Measurements from ENCODE around the gene UFSP1. TPM values are rescaled to one million over a fixed set of nuclear protein-coding genes. Genes with fewer than 3 reads are reported as not detected.

Gene UFSP1
- total and polyA plus RNA-seq, 11 donors: 1.0 to 3.4 (median 1.8) TPM

DNA sequence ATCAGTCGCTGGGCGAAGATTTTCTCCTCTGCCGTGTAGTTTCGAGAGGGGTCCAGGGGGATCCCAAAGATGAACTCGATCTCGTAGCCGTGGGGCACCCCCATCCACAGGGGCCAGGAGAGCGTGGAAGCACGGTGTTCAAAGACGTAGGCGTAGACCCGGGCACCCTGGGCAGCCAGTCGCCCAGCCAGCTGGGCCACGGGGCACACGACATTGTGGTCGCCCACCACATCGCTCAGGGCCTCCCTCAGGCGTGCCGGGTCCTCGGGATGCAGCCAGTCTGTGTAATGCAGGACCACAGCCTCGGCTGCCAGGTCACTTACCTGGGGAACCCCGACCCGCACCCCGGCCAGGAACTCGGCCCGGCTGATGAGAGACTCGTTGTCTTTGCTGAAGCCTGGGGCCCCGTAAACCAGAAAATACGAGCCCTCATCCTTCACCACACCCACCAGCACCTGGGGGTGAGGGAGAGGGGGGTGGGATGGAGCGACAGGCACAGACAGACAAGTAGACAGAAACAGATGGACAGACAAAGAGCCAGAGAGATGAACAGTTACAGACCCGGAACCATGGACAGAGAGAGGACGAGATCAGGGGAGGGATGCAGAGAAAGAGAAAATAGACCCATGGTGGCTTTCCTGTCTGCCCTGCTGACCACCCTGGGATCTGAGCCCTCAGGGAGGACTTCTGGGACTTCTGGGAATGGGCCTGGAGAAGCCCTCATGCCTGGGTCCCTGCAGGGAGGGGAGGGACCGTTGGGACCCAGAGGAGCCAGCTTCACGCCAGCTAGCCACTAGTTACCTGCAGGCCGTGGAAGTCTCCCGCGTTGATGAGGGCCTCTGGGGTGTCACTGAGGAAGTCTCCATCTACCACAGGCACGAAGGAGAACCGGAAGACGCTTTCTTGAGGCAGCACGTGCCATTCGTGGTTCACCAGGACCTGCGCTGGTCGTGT, 3.1 kb upstream of the UFSP1 start:
- TF ChIP-seq, protein P1, sequence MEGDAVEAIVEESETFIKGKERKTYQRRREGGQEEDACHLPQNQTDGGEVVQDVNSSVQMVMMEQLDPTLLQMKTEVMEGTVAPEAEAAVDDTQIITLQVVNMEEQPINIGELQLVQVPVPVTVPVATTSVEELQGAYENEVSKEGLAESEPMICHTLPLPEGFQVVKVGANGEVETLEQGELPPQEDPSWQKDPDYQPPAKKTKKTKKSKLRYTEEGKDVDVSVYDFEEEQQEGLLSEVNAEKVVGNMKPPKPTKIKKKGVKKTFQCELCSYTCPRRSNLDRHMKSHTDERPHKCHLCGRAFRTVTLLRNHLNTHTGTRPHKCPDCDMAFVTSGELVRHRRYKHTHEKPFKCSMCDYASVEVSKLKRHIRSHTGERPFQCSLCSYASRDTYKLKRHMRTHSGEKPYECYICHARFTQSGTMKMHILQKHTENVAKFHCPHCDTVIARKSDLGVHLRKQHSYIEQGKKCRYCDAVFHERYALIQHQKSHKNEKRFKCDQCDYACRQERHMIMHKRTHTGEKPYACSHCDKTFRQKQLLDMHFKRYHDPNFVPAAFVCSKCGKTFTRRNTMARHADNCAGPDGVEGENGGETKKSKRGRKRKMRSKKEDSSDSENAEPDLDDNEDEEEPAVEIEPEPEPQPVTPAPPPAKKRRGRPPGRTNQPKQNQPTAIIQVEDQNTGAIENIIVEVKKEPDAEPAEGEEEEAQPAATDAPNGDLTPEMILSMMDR (IDR thresholded peaks at IDR 0.05): no peak
- Histone ChIP-seq H3K36me3 (peaks cover 0 to 12% (median 10%) of the 10 kb centered on the region in 9 donors), H3K27ac (no peak overlapping the region), H3K9me3 (no peaks in the 10 kb centered on the region), H3K27me3 (peaks cover 17 to 59% (median 31%) of the 10 kb centered on the region in 9 donors), H3K4me1 (peaks cover 8 to 62% (median 41%) of the 10 kb centered on the region in 12 donors), H3K4me3 (no peak overlapping the region)
- peak in 1 of 5 donors; percentile 39 for DNase-seq
- no peak for ATAC-seq
- 90 to 92% (median 90%) methylated on average over 33 to 44 of the region's 44 CpGs for WGBS, 4 donors
- intact Hi-C loops (cut with DNase I): loop anchor here in 5 of 10 donors (5.0 to 10.0 kb wide), 7 partner anchors 185 to 402 kb away; no protein-coding TSS in a partner anchor

DNA sequence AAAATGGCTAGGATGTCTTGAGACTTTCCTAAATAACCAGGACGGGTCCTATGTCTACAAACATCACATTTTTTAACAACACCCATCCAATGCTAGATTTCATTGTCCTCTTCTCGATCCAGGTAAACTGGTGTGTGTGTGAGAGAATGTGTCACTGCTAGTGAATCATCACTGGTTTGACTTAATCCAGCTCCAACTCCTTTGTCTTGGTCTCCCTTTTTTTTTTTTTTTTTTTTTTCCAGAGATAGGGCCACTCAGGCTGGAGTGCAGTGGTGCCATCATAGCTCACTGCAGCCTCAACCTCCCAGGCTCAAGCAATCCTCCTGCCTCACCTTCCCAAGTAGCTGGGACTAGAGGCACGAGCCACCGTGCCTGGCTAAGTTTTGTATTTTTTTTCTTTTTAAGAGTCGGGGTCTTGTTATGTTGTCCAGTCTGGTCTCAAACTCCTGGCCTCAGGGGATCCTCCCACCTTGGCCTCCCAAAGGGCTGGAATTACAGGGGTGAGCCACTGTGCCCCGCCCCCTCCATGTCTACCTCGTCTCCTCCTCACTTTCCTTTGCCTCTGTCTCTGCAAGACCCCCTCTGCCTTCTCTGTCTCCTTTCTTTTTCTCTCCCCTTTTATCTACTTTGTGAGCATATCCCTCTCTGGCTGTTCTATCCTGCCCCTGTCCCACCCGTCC, 2.2 kb upstream of the UFSP1 start:
- Histone ChIP-seq H3K4me3 (peak overlapping the region in 1 of 12 donors; percentile 68), H3K9me3 (no peaks in the 10 kb centered on the region), H3K27ac (no peak overlapping the region), H3K4me1 (peaks cover 8 to 63% (median 41%) of the 10 kb centered on the region in 12 donors), H3K36me3 (peaks cover 0 to 21% (median 20%) of the 10 kb centered on the region in 9 donors), H3K27me3 (peaks cover 12 to 51% (median 22%) of the 10 kb centered on the region in 9 donors)
- TF ChIP-seq, protein P1 (IDR thresholded peaks at IDR 0.05): no peak
- TF ChIP-seq POLR2A (IDR thresholded peaks at IDR 0.05): no peak
- 74 to 79% (median 75%) methylated on average over 8 of the region's 8 CpGs for WGBS, 4 donors
- intact Hi-C loops (cut with DNase I): loop anchor here in 5 of 10 donors (5.0 to 10.0 kb wide), 7 partner anchors 186 to 403 kb away; no protein-coding TSS in a partner anchor
- no peak for ATAC-seq
- DNase-seq: peak in 1 of 5 donors; percentile 9

DNA sequence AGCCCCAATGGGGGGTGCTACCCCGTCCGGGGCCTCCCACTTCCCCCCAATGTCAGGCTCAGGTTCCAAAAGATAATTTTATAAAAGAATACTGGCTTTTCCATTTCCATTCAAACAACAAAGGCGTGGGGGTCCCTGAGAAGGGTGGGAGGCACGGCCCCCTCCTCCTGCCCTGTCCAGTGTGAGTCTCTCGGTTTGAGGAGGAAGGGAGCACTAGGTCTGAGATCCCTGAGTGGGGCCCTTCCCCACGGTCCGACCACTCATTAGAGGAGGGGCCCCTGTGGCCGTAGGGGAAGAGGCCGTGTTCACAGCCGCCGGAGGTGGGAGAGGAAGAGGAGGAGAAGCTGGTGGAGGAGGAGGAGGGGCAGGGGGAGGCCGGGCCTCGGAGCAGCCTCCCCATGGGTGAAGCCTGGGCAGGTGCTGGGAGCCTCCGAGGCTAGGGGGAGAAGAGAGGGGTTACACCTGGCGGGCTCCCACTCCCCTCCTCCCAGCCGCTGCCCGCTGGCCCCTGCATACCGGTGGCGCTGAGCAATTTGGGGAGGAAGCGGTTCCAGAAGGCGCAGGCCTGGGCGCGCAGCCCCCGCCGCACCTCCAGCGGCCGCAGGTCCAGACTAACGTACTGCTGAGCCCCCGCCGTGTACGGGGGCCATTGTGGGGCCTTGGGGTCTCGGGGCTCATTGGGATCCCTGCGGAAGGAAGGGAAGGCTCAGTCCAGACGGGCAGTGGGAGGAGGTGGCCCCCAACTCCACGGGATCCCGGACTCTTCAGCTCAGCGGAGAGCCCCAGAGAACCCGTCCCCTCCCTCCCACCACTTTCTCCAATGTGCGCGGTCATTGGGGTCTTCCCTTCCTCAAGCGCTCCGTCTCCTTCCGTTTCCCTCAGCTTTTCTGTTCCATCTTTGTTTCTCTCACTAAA, 1.4 kb upstream of the UFSP1 start:
- Histone ChIP-seq H3K27me3 (peaks cover 4 to 43% (median 14%) of the 10 kb centered on the region in 9 donors), H3K4me1 (peaks cover 6 to 63% (median 36%) of the 10 kb centered on the region in 12 donors), H3K36me3 (peaks cover 2 to 29% (median 28%) of the 10 kb centered on the region in 9 donors), H3K9me3 (no peaks in the 10 kb centered on the region), H3K4me3 (peak overlapping the region; percentile 48 to 81 (median 73)), H3K27ac (peak overlapping the region in 11 of 12 donors; percentile 76 to 93 (median 91))
- intact Hi-C loops (cut with DNase I): loop anchor here in 5 of 10 donors (5.0 to 10.0 kb wide), 7 partner anchors 186 to 404 kb away; no protein-coding TSS in a partner anchor
- TF ChIP-seq POLR2A (IDR thresholded peaks at IDR 0.05): no peak
- TF ChIP-seq, protein P1 (IDR thresholded peaks at IDR 0.05): no peak
- peak in 2 of 5 donors; percentile 34 to 60 for DNase-seq
- WGBS, 4 donors: 17 to 27% (median 22%) methylated on average over 34 to 43 of the region's 43 CpGs
- ATAC-seq: no peak
